Ovary (tissue), 3 donors: ENCODE measurements around the gene PHACTR1.

Experiments
- POLR2A ChIP-seq: fragments of 450-650 bp; IDR thresholded peaks from one replicate; pipeline ENCODE4 v1.6.1; 2017; ENCODE audit warnings: antibody characterized with exemption, mild to moderate bottlenecking, moderate library complexity
- TF ChIP-seq, protein P1 (sequence below), 3 donors: fragments of 450-650 bp in 2 of 3; fragments of 200-600 bp in 1 of 3; IDR thresholded peaks; one replicate each; pipeline versions ENCODE4 v1.5.1 to v1.8.0; 2016 to 2022; ENCODE audit warnings: antibody characterized with exemption in 3 of 3, mild to moderate bottlenecking in 1 of 3
- donor health status: DM: no; HTN: no; CAD: no.

DNA sequence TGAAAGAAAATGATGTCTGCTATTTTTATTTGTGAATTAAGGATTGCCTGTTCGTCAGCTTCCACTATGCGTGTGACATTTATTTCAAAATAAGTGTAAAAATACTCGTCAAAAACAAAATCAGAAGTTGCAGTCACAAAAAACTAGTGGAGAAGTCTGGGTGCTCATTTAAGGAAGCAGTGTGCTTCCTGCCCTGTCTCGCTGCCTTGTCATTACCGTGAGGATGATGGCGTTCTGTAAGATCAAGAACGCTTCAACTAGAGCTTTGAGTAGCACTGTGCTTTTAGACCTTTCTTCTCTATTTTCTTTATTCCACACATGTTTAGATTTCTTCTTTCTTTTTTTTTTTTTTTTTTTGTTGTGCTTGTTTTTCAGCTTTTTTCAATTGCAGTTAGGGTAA lies 424.8 kb downstream of the PHACTR1 start:
- TF ChIP-seq POLR2A = no peak
- TF ChIP-seq, protein P1, sequence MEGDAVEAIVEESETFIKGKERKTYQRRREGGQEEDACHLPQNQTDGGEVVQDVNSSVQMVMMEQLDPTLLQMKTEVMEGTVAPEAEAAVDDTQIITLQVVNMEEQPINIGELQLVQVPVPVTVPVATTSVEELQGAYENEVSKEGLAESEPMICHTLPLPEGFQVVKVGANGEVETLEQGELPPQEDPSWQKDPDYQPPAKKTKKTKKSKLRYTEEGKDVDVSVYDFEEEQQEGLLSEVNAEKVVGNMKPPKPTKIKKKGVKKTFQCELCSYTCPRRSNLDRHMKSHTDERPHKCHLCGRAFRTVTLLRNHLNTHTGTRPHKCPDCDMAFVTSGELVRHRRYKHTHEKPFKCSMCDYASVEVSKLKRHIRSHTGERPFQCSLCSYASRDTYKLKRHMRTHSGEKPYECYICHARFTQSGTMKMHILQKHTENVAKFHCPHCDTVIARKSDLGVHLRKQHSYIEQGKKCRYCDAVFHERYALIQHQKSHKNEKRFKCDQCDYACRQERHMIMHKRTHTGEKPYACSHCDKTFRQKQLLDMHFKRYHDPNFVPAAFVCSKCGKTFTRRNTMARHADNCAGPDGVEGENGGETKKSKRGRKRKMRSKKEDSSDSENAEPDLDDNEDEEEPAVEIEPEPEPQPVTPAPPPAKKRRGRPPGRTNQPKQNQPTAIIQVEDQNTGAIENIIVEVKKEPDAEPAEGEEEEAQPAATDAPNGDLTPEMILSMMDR (IDR thresholded peaks at IDR 0.05) = no peak
